HepG2 (cell line): ENCODE measurements around the gene SFPQ.

Experiments used
- EED ChIP-seq: sonication (generic); formaldehyde crosslinking; IDR thresholded peaks from 2 replicates; pipeline ENCODE4 v1.5.0; 2020; ENCODE audit warnings: mild to moderate bottlenecking, missing genetic modification reagents
- KAT7 ChIP-seq: IDR thresholded peaks from 2 replicates; pipeline ENCODE4 v1.6.1; 2018; ENCODE audit warnings: borderline replicate concordance, missing compliant biosample characterization
- NR2F1 ChIP-seq, 2 experiments: fragments of 450-650 bp in 1 of 2; formaldehyde crosslinking in 1 of 2; IDR thresholded peaks; 2 replicates each; pipeline versions ENCODE4 v1.5.0 to v1.6.1; 2016 to 2020; ENCODE audit warnings: mild to moderate bottlenecking in 1 of 2, missing compliant biosample characterization in 1 of 2, missing genetic modification reagents in 1 of 2, moderate library complexity in 1 of 2
- PREB ChIP-seq: sonication (generic); formaldehyde crosslinking; IDR thresholded peaks from 2 replicates; pipeline ENCODE4 v1.4.0; 2020; ENCODE audit warnings: missing genetic modification reagents
- TF ChIP-seq, protein P1 (sequence below): sonication (generic); formaldehyde crosslinking; IDR thresholded peaks from 2 replicates; pipeline ENCODE4 v1.4.0; 2020; ENCODE audit warnings: missing genetic modification reagents, mild to moderate bottlenecking, borderline replicate concordance

DNA sequence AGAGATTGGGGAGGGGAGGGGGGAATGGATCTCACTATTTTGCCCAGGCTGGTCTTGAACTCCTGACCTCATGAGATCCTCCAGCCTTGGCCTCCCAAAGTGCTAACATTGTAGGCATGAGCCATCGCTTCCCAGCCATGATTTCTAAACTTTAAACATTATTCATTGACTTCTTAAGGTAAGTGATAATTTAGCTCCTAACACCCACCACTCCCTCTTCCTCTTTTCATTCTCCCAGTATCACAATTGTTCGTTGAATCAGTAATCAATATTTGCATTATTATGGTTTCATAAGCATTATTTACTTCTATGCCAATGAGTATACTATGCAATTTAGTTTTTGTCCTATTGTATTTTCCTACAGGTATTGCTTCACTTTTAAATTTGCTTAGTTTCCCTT, 33.6 kb upstream of the SFPQ start:
- TF ChIP-seq, protein P1, sequence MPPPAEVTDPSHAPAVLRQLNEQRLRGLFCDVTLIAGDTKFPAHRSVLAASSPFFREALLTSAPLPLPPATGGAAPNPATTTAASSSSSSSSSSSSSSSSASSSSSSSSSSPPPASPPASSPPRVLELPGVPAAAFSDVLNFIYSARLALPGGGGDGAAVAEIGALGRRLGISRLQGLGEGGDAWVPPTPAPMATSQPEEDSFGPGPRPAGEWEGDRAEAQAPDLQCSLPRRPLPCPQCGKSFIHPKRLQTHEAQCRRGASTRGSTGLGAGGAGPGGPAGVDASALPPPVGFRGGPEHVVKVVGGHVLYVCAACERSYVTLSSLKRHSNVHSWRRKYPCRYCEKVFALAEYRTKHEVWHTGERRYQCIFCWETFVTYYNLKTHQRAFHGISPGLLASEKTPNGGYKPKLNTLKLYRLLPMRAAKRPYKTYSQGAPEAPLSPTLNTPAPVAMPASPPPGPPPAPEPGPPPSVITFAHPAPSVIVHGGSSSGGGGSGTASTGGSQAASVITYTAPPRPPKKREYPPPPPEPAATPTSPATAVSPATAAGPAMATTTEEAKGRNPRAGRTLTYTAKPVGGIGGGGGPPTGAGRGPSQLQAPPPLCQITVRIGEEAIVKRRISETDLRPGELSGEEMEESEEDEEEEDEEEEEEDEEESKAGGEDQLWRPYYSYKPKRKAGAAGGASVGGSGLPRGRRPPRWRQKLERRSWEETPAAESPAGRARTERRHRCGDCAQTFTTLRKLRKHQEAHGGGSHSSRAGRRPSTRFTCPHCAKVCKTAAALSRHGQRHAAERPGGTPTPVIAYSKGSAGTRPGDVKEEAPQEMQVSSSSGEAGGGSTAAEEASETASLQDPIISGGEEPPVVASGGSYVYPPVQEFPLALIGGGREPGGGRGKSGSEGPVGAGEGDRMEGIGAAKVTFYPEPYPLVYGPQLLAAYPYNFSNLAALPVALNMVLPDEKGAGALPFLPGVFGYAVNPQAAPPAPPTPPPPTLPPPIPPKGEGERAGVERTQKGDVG (CRISPR knock-in tag) = no peak
- no peak for TF ChIP-seq NR2F1 (CRISPR knock-in tag; IDR thresholded peaks at IDR 0.05)
- TF ChIP-seq PREB (CRISPR knock-in tag) = no peak
- TF ChIP-seq EED (CRISPR knock-in tag) = no peak
- no peak for TF ChIP-seq KAT7 (CRISPR knock-in tag)
